Caco-2 (cell line): ENCODE measurements around the gene UNK. TPM values are rescaled to one million over a fixed set of nuclear protein-coding genes. Genes with fewer than 3 reads are reported as not detected.

ENCODE experiments used
- BruUV-seq: library from RNA; stranded (reverse); fragments of 400-500 nt; replicated peaks from 2 replicates; lab custom pipeline; 2021; lab: Mats Ljungman, UMichigan
- CTCF ChIA-PET: fragments of 300-600 bp; sonication (Branson Sonifier 250); formaldehyde crosslinking; loops from one replicate; lab custom pipeline; 2022; ENCODE audit warnings: antibody characterized with exemption; lab: Charles Lee
- POLR2A ChIA-PET: fragments of 300-600 bp; sonication (Branson Sonifier 250); formaldehyde crosslinking; loops from one replicate; lab custom pipeline; 2022; ENCODE audit warnings: antibody characterized with exemption; lab: Charles Lee
- DNase-seq, 2 experiments: peaks; one replicate each; pipeline versions ENCODE4 v3.0.0 to v3.0.0-alpha.2; 2020 to 2022
- H3K27me3 ChIP-seq: replicated peaks from 2 replicates; pipeline ENCODE4 v1.6.0; 2011; ENCODE audit warnings: low read length; ENCODE audit not compliant: control insufficient read depth, insufficient read depth
- H3K36me3 ChIP-seq: 2 replicates; pipeline ENCODE4 v1.5.1; 2011; ENCODE audit warnings: low read length; ENCODE audit not compliant: control insufficient read depth, insufficient read depth
- H3K4me1 ChIP-seq: fragments of 250-450 bp; sonication (Bioruptor Pico); 2 replicates; pipeline ENCODE4 v1.5.1; 2020; ENCODE audit warnings: mild to moderate bottlenecking
- H3K4me3 ChIP-seq: 2 replicates; pipeline ENCODE4 v1.5.1; 2011; ENCODE audit warnings: low read depth, mild to moderate bottlenecking, control low read depth, low read length
- H3K9me3 ChIP-seq: fragments of 250-450 bp; sonication (Bioruptor Pico); 2 replicates; pipeline ENCODE4 v1.5.1; 2020; ENCODE audit warnings: mild to moderate bottlenecking, moderate library complexity
- H3K27ac Mint-ChIP-seq: one replicate; pipeline ENCODE4 v1.8.0; 2022; ENCODE audit warnings: mixed read lengths; ENCODE audit not compliant: unreplicated experiment
- H3K27me3 Mint-ChIP-seq: one replicate; pipeline ENCODE4 v1.8.0; 2022; ENCODE audit warnings: mixed read lengths; ENCODE audit not compliant: insufficient read depth, unreplicated experiment
- H3K36me3 Mint-ChIP-seq: one replicate; pipeline ENCODE4 v1.8.0; 2022; ENCODE audit warnings: mild to moderate bottlenecking, mixed read lengths; ENCODE audit not compliant: insufficient read depth, unreplicated experiment
- H3K4me1 Mint-ChIP-seq: one replicate; pipeline ENCODE4 v1.8.0; 2022; ENCODE audit warnings: low read depth, mixed read lengths; ENCODE audit not compliant: unreplicated experiment
- H3K4me3 Mint-ChIP-seq: one replicate; pipeline ENCODE4 v1.8.0; 2022; ENCODE audit warnings: mild to moderate bottlenecking, moderate library complexity, mixed read lengths; ENCODE audit not compliant: unreplicated experiment
- H3K9me3 Mint-ChIP-seq: one replicate; pipeline ENCODE4 v1.8.0; 2022; ENCODE audit warnings: mixed read lengths; ENCODE audit not compliant: unreplicated experiment
- CTCF ChIP-seq, 2 experiments: fragments of 200-600 bp in 1 of 2; IDR thresholded peaks; 1 replicate in 1 of 2; 2 replicates in 1 of 2; pipeline versions ENCODE4 v1.5.1 to v1.8.0; 2011 to 2022; ENCODE audit warnings: antibody characterized with exemption in 1 of 2, control low read depth in 1 of 2, inconsistent platforms in 1 of 2, low read depth in 1 of 2, low read length in 1 of 2, mild to moderate bottlenecking in 1 of 2, moderate library complexity in 1 of 2; ENCODE audit not compliant: insufficient read depth in 1 of 2, severe bottlenecking in 1 of 2, unreplicated experiment in 1 of 2
- intact Hi-C: fragments of 100-400 bp; cut with micrococcal nuclease; formaldehyde crosslinking; loops from one replicate; pipeline ENCODE4 v1.10.0; 2022; ENCODE audit not compliant: unreplicated experiment
- total RNA-seq: library from RNA; stranded (reverse); gene quantifications from 2 replicates; pipeline ENCODE4 v1.2.3, GENCODE V29; 2022

UNK gene
- total RNA-seq, 1 experiment from 2014 or later = 33.3 TPM

- Mint-ChIP-seq H3K36me3 (peaks cover 21% of the 10 kb centered on the region), H3K4me1 (peaks cover 5% of the 10 kb centered on the region), H3K4me3 (no peak overlapping the region), H3K9me3 (no peaks in the 10 kb centered on the region), H3K27me3 (no peaks in the 10 kb centered on the region), H3K27ac (no peak overlapping the region)
- H3K4me3 ChIP-seq = no peak overlapping the region
- TF ChIP-seq CTCF (IDR thresholded peaks at IDR 0.05; ENCODE audit: insufficient read depth in 1 of 2, low read depth in 1 of 2, low read length in 1 of 2, severe bottlenecking in 1 of 2, unreplicated experiment in 1 of 2) = peak; percentile 66 to 70
- no peaks in the 10 kb centered on the region; the same call in 1 of the 2 replicates for H3K36me3 ChIP-seq
- DNase-seq = peak in 1 of 2 experiments; percentile 77
- peaks cover 4% of the 10 kb centered on the region; the same call in 1 of the 2 replicates for H3K4me1 ChIP-seq
- no peaks in the 10 kb centered on the region for H3K9me3 ChIP-seq
- no peaks in the 10 kb centered on the region for H3K27me3 ChIP-seq
- ChIA-PET POLR2A (no interaction called here), CTCF (interaction anchor here (0.6 to 1.8 kb wide), 7 partner anchors 10 to 63 kb away, joined by 3 to 5 read pairs (median 4); partner anchors contain the start of genes UNK and WBP2)
- intact Hi-C loops = loop anchor here (5.0 kb wide), 1 partner anchor 40 kb away; no protein-coding TSS in a partner anchor
- BruUV-seq = no TSS peak
These were observed 42.9 kb downstream of the UNK start for GRCh38 chr17:75827308-75828075.

- no peak overlapping the region for H3K4me3 Mint-ChIP-seq
- intact Hi-C loops = loop anchor here (5.0 kb wide), 1 partner anchor 41 kb away; no protein-coding TSS in a partner anchor
- H3K4me1 Mint-ChIP-seq = peaks cover 6% of the 10 kb centered on the region
- no peak overlapping the region for H3K4me3 ChIP-seq
- H3K27ac Mint-ChIP-seq = no peak overlapping the region
- no peaks in the 10 kb centered on the region for H3K9me3 ChIP-seq
- ChIA-PET CTCF (no interaction called here), POLR2A (no interaction called here)
- H3K36me3 ChIP-seq = no peaks in the 10 kb centered on the region; the same call in 1 of the 2 replicates
- H3K27me3 ChIP-seq = no peaks in the 10 kb centered on the region
- H3K9me3 Mint-ChIP-seq = no peaks in the 10 kb centered on the region
- no peaks in the 10 kb centered on the region for H3K27me3 Mint-ChIP-seq
- TF ChIP-seq CTCF (IDR thresholded peaks at IDR 0.05; ENCODE audit: insufficient read depth in 1 of 2, low read depth in 1 of 2, low read length in 1 of 2, severe bottlenecking in 1 of 2, unreplicated experiment in 1 of 2) = no peak
- BruUV-seq = no TSS peak
- H3K4me1 ChIP-seq = peaks cover 4% of the 10 kb centered on the region; the same call in 1 of the 2 replicates
- H3K36me3 Mint-ChIP-seq = peaks cover 21% of the 10 kb centered on the region
- no peak for DNase-seq
These were observed 43.4 kb downstream of the UNK start for GRCh38 chr17:75828076-75828400.

GRCh38 chr17:75828741-75829140 is 44.1 kb downstream of the UNK start:
- H3K9me3 ChIP-seq = no peaks in the 10 kb centered on the region
- intact Hi-C loops = loop anchor here (5.0 kb wide), 1 partner anchor 41 kb away; no protein-coding TSS in a partner anchor
- H3K27me3 ChIP-seq = no peaks in the 10 kb centered on the region
- DNase-seq = no peak
- H3K4me3 ChIP-seq = no peak overlapping the region
- peaks cover 4% of the 10 kb centered on the region; the same call in 1 of the 2 replicates for H3K4me1 ChIP-seq
- H3K27ac Mint-ChIP-seq = no peak overlapping the region
- no peaks in the 10 kb centered on the region; the same call in 1 of the 2 replicates for H3K36me3 ChIP-seq
- CTCF ChIA-PET = no interaction called here
- H3K4me1 Mint-ChIP-seq = peaks cover 11% of the 10 kb centered on the region
- no peaks in the 10 kb centered on the region for H3K27me3 Mint-ChIP-seq
- no peak overlapping the region for H3K4me3 Mint-ChIP-seq
- H3K36me3 Mint-ChIP-seq = peaks cover 21% of the 10 kb centered on the region
- BruUV-seq = no TSS peak
- no peak for TF ChIP-seq CTCF (IDR thresholded peaks at IDR 0.05; ENCODE audit: insufficient read depth in 1 of 2, low read depth in 1 of 2, low read length in 1 of 2, severe bottlenecking in 1 of 2, unreplicated experiment in 1 of 2)
- H3K9me3 Mint-ChIP-seq = no peaks in the 10 kb centered on the region
- POLR2A ChIA-PET = no interaction called here
